HepG2 (cell line): ENCODE results near the gene TP63. TPM values are rescaled to one million over a fixed set of nuclear protein-coding genes. Genes with fewer than 3 reads are reported as not detected.

Experiments
- ATAC-seq: fragments of 200-7000 bp; cut with Tn5 transposase; 3 replicates; pipeline ENCODE4 v1.9.1; 2020; ENCODE audit warnings: mild to moderate bottlenecking, moderate library complexity
- BruUV-seq: library from RNA; stranded (reverse); fragments of 400-500 nt; replicated peaks from 2 replicates; lab custom pipeline; 2021; lab: Mats Ljungman, UMichigan
- CTCF ChIA-PET: fragments of 300-600 bp; formaldehyde crosslinking; extraction: SDS; loops from one replicate; lab custom pipeline; 2021; ENCODE audit warnings: low total read pairs, inconsistent platforms, low intra/inter-chr PET ratio; lab: Yijun Ruan, JAX
- POLR2A ChIA-PET: fragments of 350-600 bp; sonication (Branson Sonifier 250); formaldehyde crosslinking; loops from one replicate; lab custom pipeline; 2020; ENCODE audit warnings: antibody characterized with exemption, inconsistent platforms; lab: Yijun Ruan, JAX
- DNase-seq: peaks from one replicate; pipeline ENCODE4 v3.0.0-alpha.2; 2015; ENCODE audit warnings: low spot score
- FAIRE-seq: peaks from 3 replicates; lab custom pipeline; 2011; peaks lifted over from hg19 to GRCh38; lab: Jason Lieb, UNC
- H2AFZ ChIP-seq: one replicate; pipeline ENCODE4 v1.6.1; 2011; ENCODE audit warnings: low read length, inconsistent platforms
- H3K27ac ChIP-seq: fragments of 300-600 bp; 3 replicates; pipeline ENCODE4 v1.8.0; 2011; ENCODE audit warnings: mixed run types, mild to moderate bottlenecking, mixed read lengths, low read length, inconsistent platforms; ENCODE audit not compliant: insufficient read depth; ENCODE audit errors: extremely low read length
- H3K27me3 ChIP-seq, 2 experiments: fragments of 200-600 bp in 1 of 2; 2 replicates in 1 of 2; 3 replicates in 1 of 2; pipeline versions ENCODE4 v1.6.0 to v1.8.0; 2011; ENCODE audit warnings: low read length in 2 of 2, mild to moderate bottlenecking in 2 of 2, moderate library complexity in 2 of 2, inconsistent platforms in 1 of 2; ENCODE audit not compliant: insufficient read depth in 2 of 2, control insufficient read depth in 1 of 2
- H3K36me3 ChIP-seq, 2 experiments: fragments of 200-600 bp in 1 of 2; replicated peaks in 1 of 2; 2 replicates in 1 of 2; 3 replicates in 1 of 2; pipeline versions ENCODE4 v1.5.1 to v1.8.0; 2011; ENCODE audit warnings: low read length in 2 of 2, inconsistent platforms in 1 of 2; ENCODE audit not compliant: insufficient read depth in 2 of 2, control insufficient read depth in 1 of 2
- H3K4me1 ChIP-seq: 2 replicates; pipeline ENCODE4 v1.5.1; 2012; ENCODE audit warnings: low read length, inconsistent platforms; ENCODE audit not compliant: insufficient read depth
- H3K4me2 ChIP-seq: 2 replicates; pipeline ENCODE4 v1.6.0; 2011; ENCODE audit warnings: low read depth, low read length, inconsistent platforms
- H3K4me3 ChIP-seq, 3 experiments: fragments of 200-600 bp in 1 of 3; sonication (generic), shearing (Covaris generic) in 1 of 3; replicated peaks in 1 of 3; 2 replicates each; pipeline ENCODE4 v1.5.1; 2011 to 2016; ENCODE audit warnings: low read length in 3 of 3, inconsistent platforms in 2 of 3, low read depth in 2 of 3, mild to moderate bottlenecking in 2 of 3, control low read depth in 1 of 3, mixed read lengths in 1 of 3; ENCODE audit not compliant: insufficient read depth in 1 of 3
- H3K79me2 ChIP-seq: one replicate; pipeline ENCODE4 v1.6.1; 2011; ENCODE audit warnings: low read length, inconsistent platforms; ENCODE audit not compliant: insufficient read depth
- H3K9ac ChIP-seq: 2 replicates; pipeline ENCODE4 v1.6.0; 2011; ENCODE audit warnings: mild to moderate bottlenecking, low read depth, low read length, inconsistent platforms; ENCODE audit not compliant: insufficient read depth
- H3K9me3 ChIP-seq: 2 replicates; pipeline ENCODE4 v1.5.1; 2012; ENCODE audit warnings: mild to moderate bottlenecking, low read length
- H4K20me1 ChIP-seq: 2 replicates; pipeline ENCODE4 v1.6.0; 2011; ENCODE audit warnings: inconsistent platforms, mild to moderate bottlenecking, low read length, moderate library complexity; ENCODE audit not compliant: insufficient read depth
- KIAA2018 ChIP-seq: sonication (generic); formaldehyde crosslinking; IDR thresholded peaks from 2 replicates; pipeline ENCODE4 v1.5.0; 2020; ENCODE audit warnings: mild to moderate bottlenecking, missing genetic modification reagents, borderline replicate concordance
- MLXIP ChIP-seq: sonication (generic); formaldehyde crosslinking; IDR thresholded peaks from 2 replicates; pipeline ENCODE4 v1.9.0; 2021; ENCODE audit warnings: missing genetic modification reagents, borderline replicate concordance
- RFX1 ChIP-seq: fragments of 450-650 bp; IDR thresholded peaks from 2 replicates; pipeline ENCODE4 v1.6.1; 2017
- XBP1 ChIP-seq: sonication (generic); formaldehyde crosslinking; IDR thresholded peaks from 2 replicates; pipeline ENCODE4 v1.5.0; 2020; ENCODE audit warnings: missing genetic modification reagents
- ZNF784 ChIP-seq: sonication (generic); formaldehyde crosslinking; IDR thresholded peaks from 2 replicates; pipeline ENCODE4 v1.5.1; 2020; ENCODE audit warnings: missing genetic modification reagents, mild to moderate bottlenecking, borderline replicate concordance
- ZNF83 ChIP-seq: sonication (generic); formaldehyde crosslinking; IDR thresholded peaks from 2 replicates; pipeline ENCODE4 v1.4.0; 2020; ENCODE audit warnings: missing genetic modification reagents, mild to moderate bottlenecking, borderline replicate concordance
- ZZZ3 ChIP-seq: sonication (generic); formaldehyde crosslinking; IDR thresholded peaks from 2 replicates; pipeline ENCODE4 v1.4.0; 2020; ENCODE audit warnings: missing genetic modification reagents, mild to moderate bottlenecking, borderline replicate concordance
- WGBS: methylation state at CpG from one replicate; pipeline ENCODE4 v1.1.6; 2017; ENCODE audit warnings: low lambda C conversion rate; 5-methylcytosine and 5-hydroxymethylcytosine counted together
- in situ Hi-C: cut with HindIII; loops from 2 replicates; pipeline ENCODE4 v1.10.0; 2017; ENCODE audit warnings: low pct_unique_long_range_greater_than_20kb; ENCODE audit not compliant: extremely low pct_ligation_motif_present
- intact Hi-C: fragments of 100-400 bp; cut with micrococcal nuclease; formaldehyde crosslinking; loops from one replicate; pipeline ENCODE4 v1.10.0; 2022; ENCODE audit not compliant: unreplicated experiment
- polyA plus RNA-seq, 8 experiments: library from polyadenylated mRNA; depleted of rRNA in 3 of 8; stranded (reverse) in 7 of 8; unstranded in 1 of 8; fragments of >200 nt; fragmentation: Illumina TruSeq in 4 of 8; extraction: Trizol in 4 of 8; gene quantifications; 2 replicates each; pipeline versions ENCODE4 v1.2.1 to v1.2.3, GENCODE V29; 2011 to 2016; ENCODE audit warnings: low read depth in 4 of 8, missing spikeins in 1 of 8, mixed read lengths in 1 of 8; ENCODE audit not compliant: insufficient read depth in 1 of 8
- total RNA-seq, 5 experiments: library from RNA; depleted of rRNA; stranded (reverse); fragments of >200 nt; fragmentation: Illumina TruSeq; extraction: Trizol; gene quantifications; 2 replicates each; pipeline ENCODE4 v1.2.3, GENCODE V29; 2016; ENCODE audit warnings: low read depth in 1 of 5

TP63 gene
- total and polyA plus RNA-seq, 2 of the 13 experiments (the other 11 are each of a cell fraction or from before 2014, with no cell fraction given) = not detected

DNA sequence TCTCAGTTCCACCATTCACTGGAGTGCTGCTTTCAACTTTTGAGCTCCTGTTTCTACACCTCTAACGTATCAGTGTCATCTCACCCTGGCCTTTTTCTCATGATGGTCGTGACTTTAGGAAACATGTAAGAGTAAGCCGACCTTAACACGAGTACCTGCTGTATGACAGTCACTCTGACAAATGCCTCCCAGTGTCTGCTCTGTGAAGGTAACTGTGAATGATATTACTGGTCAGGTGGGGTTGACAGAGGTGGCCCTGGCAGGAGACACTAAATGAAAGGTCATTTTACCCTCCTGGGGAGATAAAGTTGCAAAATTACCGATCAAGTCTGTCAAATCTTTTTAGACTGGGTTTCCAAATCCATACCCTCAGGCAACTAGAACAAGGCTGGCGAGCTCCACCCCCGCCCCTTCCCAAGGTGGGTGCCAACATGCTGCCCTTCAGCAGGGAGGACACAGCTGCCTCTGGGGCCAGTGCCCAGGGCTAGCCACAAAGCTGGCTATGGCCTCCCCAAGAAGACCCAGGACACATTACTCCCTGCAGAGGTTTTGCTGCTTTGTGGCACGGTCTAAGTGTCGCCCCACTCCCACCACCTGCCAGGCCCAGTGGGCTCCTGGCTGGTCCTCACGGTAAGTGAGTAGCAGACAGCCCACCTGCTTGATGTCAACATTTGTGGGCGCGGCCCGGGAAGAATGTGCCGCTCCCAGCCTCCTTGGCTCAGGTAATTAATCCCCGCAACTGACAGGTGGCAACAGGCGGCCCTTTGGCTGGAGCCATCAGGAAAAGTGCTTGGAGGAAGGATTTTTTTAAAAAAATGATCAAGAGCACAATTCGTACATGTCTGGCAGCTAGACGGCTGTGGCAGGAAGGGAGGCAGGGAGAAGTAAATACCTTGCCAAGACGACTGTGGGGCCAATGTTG lies 211.8 kb downstream of the TP63 start:
- CTCF ChIA-PET = no interaction called here
- no peak for DNase-seq
- POLR2A ChIA-PET = no interaction called here
- no peaks in the 10 kb centered on the region; a peak in 1 of 5 replicates for H3K27me3 ChIP-seq
- no peaks in the 10 kb centered on the region for H3K79me2 ChIP-seq
- in situ Hi-C loops (no loop called here), intact Hi-C loops (no loop called here)
- no peak overlapping the region for H3K9ac ChIP-seq
- no peak for ATAC-seq
- no peak overlapping the region for H3K4me3 ChIP-seq
- H3K9me3 ChIP-seq = no peaks in the 10 kb centered on the region
- 45% methylated on average over 15 of the region's 19 CpGs for WGBS
- no peak for TF ChIP-seq ZZZ3 (CRISPR knock-in tag)
- no peak for TF ChIP-seq MLXIP (CRISPR knock-in tag)
- no peak for TF ChIP-seq RFX1
- TF ChIP-seq ZNF784 = no peak
- TF ChIP-seq XBP1 (CRISPR knock-in tag) = no peak
- TF ChIP-seq KIAA2018 (CRISPR knock-in tag) = no peak
- no peak for TF ChIP-seq ZNF83 (CRISPR knock-in tag)
- H4K20me1 ChIP-seq = no peaks in the 10 kb centered on the region
- BruUV-seq = no TSS peak
- H3K4me2 ChIP-seq = no peak overlapping the region
- no peak overlapping the region for H2AFZ ChIP-seq
- no peaks in the 10 kb centered on the region for H3K36me3 ChIP-seq
- FAIRE-seq = no peak
- no peaks in the 10 kb centered on the region for H3K4me1 ChIP-seq
- H3K27ac ChIP-seq = no peak overlapping the region
